ENCODE results near the gene SEZ6L. TPM values are rescaled to one million over a fixed set of nuclear protein-coding genes. Genes with fewer than 3 reads are reported as not detected.

The SEZ6L gene
- total RNA-seq, 4 donors from 2014 or later, result under 0.01 to 0.63 (median 0.22) TPM

DNA sequence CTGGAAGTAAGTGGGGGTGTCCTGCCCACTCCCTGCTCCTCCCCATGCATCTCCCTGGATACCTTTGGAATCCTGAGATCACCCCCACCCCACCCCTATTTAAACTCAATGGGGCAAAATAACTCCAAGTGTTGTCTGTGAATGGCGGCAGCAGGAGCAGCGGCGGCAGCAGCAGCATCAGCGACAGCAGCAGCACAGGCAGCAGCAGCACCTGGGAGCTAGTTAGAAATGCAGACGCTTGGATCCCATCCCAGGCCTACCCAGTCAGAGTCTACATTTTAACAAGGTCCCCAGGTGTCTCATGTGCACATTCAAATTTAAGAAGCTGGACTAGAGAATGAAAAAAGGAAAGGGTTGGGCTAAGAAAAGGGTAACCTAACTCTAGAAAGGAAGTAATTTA is 82.6 kb downstream of the SEZ6L start:
- H3K4me1 ChIP-seq, result no peaks in the 10 kb centered on the region
- peaks cover 0 to 16% (median 0%) of the 10 kb centered on the region in 4 donors for H3K9me3 ChIP-seq
- no peak for DNase-seq (ENCODE audit: low spot score in 2 of 2)
- no peaks in the 10 kb centered on the region for H3K27me3 ChIP-seq
- 72 to 79% methylated on average over 5 of the region's 5 CpGs for WGBS, 2 donors
- no peaks in the 10 kb centered on the region for H3K36me3 ChIP-seq
- TF ChIP-seq, protein P1, sequence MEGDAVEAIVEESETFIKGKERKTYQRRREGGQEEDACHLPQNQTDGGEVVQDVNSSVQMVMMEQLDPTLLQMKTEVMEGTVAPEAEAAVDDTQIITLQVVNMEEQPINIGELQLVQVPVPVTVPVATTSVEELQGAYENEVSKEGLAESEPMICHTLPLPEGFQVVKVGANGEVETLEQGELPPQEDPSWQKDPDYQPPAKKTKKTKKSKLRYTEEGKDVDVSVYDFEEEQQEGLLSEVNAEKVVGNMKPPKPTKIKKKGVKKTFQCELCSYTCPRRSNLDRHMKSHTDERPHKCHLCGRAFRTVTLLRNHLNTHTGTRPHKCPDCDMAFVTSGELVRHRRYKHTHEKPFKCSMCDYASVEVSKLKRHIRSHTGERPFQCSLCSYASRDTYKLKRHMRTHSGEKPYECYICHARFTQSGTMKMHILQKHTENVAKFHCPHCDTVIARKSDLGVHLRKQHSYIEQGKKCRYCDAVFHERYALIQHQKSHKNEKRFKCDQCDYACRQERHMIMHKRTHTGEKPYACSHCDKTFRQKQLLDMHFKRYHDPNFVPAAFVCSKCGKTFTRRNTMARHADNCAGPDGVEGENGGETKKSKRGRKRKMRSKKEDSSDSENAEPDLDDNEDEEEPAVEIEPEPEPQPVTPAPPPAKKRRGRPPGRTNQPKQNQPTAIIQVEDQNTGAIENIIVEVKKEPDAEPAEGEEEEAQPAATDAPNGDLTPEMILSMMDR (IDR thresholded peaks at IDR 0.05), result no peak
- no peak for TF ChIP-seq POLR2A (IDR thresholded peaks at IDR 0.05)
- no peak for TF ChIP-seq EP300 (IDR thresholded peaks at IDR 0.05)
- no peak overlapping the region for H3K27ac ChIP-seq
- H3K4me3 ChIP-seq, result no peak overlapping the region

DNA sequence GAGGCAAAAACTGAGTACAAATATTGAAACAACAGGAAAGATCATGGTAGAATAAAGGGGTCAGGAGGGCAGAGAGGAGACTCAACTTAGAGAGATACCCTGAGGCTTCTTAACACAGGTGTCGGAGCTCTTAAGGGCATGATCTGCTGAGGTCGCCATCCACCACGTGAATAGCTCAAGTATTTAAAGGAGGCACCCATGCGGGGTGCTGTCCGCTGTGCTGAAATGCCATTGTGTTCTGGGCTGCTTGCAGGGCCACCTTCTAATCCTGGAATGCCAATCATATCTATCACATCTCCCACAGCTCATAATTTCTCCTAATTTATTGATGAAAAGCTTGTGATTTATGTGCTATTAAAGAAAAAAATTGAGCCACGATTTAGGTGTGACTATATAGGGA is 90.2 kb downstream of the SEZ6L start:
- H3K4me1 ChIP-seq, result no peaks in the 10 kb centered on the region
- no peaks in the 10 kb centered on the region for H3K36me3 ChIP-seq
- no peak overlapping the region for H3K27ac ChIP-seq
- no peak overlapping the region for H3K4me3 ChIP-seq
- TF ChIP-seq, protein P1 (IDR thresholded peaks at IDR 0.05), result no peak
- no peak for TF ChIP-seq POLR2A (IDR thresholded peaks at IDR 0.05)
- no peak for TF ChIP-seq EP300 (IDR thresholded peaks at IDR 0.05)
- DNase-seq (ENCODE audit: low spot score in 2 of 2), result no peak
- H3K27me3 ChIP-seq, result no peaks in the 10 kb centered on the region
- no peaks in the 10 kb centered on the region for H3K9me3 ChIP-seq
- 5 to 8% methylated on average over 6 of the region's 6 CpGs for WGBS, 2 donors

DNA sequence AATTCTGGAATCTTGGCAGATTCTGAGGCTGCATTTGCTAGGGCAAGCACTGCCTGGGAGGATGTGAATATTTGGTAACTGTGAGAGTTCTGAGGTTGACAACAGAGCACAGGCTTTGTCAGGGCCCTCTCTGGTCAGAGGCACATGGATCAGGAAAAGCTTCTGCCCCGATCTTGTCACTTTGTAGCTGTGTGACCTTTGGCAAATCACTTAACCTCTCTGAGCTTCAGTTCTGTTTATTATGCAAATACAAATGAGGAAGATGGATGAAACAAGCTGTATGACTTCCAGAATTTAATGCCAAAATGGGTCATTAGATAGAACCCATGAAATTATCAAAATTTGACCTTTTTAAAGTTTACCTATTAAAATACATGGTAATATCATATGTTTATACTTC is 94.9 kb downstream of the SEZ6L start:
- Histone ChIP-seq H3K27ac (no peak overlapping the region), H3K9me3 (no peaks in the 10 kb centered on the region), H3K4me1 (no peaks in the 10 kb centered on the region), H3K27me3 (no peaks in the 10 kb centered on the region), H3K4me3 (no peak overlapping the region), H3K36me3 (no peaks in the 10 kb centered on the region)
- WGBS, 2 donors, result 38 to 59% methylated on average over 1 of the region's 1 CpG
- TF ChIP-seq EP300 (IDR thresholded peaks at IDR 0.05) (no peak), POLR2A (IDR thresholded peaks at IDR 0.05) (no peak)
- TF ChIP-seq, protein P1 (IDR thresholded peaks at IDR 0.05), result no peak
- DNase-seq (ENCODE audit: low spot score in 2 of 2), result no peak

DNA sequence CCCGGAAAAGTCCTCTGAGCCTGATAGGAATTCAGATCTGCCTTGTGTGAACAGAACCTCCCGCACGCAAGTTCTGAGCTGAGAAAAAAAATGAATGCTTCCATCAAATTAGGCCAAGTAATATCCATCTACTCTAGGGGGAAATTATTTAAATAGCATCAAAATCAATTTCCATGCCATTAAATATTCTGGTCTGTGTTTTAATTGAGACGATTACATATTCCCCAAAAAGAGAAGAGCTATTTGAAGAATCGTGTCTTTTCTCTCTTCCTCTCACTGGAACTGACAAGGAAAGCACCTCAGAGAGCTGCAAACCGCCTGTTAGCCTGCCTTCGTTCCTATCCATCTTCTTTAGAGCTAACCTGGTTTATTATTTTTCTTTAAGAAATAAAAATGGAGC is 96.0 kb downstream of the SEZ6L start:
- TF ChIP-seq POLR2A (IDR thresholded peaks at IDR 0.05) (no peak), EP300 (IDR thresholded peaks at IDR 0.05) (no peak)
- TF ChIP-seq, protein P1 (IDR thresholded peaks at IDR 0.05), result no peak
- Histone ChIP-seq H3K27me3 (no peaks in the 10 kb centered on the region), H3K27ac (no peak overlapping the region), H3K36me3 (no peaks in the 10 kb centered on the region), H3K4me1 (no peaks in the 10 kb centered on the region), H3K9me3 (no peaks in the 10 kb centered on the region), H3K4me3 (no peak overlapping the region)
- 71% methylated on average over 7 of the region's 7 CpGs for WGBS, 2 donors
- DNase-seq (ENCODE audit: low spot score in 2 of 2), result no peak

DNA sequence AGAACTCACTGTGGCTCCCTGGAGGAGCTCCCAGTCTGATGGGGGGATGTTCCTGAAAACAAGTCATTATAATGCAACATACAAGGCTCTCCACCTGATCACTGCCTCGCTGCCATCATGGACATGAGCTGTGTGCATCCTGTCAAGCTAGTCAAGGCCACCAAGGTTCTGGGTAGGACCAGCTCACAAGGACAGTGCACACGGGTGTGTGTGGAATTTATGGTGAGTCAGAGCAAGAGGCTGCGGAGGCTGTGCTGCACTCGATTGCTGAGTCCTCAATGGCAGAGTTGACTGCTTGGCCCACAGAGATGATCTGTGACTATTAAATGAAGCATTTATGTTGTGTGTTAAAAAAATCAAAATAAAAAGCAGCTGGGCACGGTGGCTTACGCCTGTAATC is 96.6 kb downstream of the SEZ6L start:
- 76 to 83% methylated on average over 6 of the region's 6 CpGs for WGBS, 2 donors
- no peak for DNase-seq (ENCODE audit: low spot score in 2 of 2)
- Histone ChIP-seq H3K27me3 (no peaks in the 10 kb centered on the region), H3K4me3 (no peak overlapping the region), H3K4me1 (no peaks in the 10 kb centered on the region), H3K36me3 (no peaks in the 10 kb centered on the region), H3K27ac (no peak overlapping the region), H3K9me3 (no peaks in the 10 kb centered on the region)
- TF ChIP-seq POLR2A (IDR thresholded peaks at IDR 0.05) (no peak), EP300 (IDR thresholded peaks at IDR 0.05) (no peak)
- TF ChIP-seq, protein P1 (IDR thresholded peaks at IDR 0.05), result no peak
